ENCODE data around the gene SNN. TPM values are rescaled to one million over a fixed set of nuclear protein-coding genes. Genes with fewer than 3 reads are reported as not detected.

SNN gene
- total RNA-seq, 2 donors from 2014 or later = 7.5 to 10.9 TPM

- ATAC-seq = no peak
- no peak overlapping the region for H3K27ac ChIP-seq
- no peaks in the 10 kb centered on the region for H3K36me3 ChIP-seq (replicated peaks in 1 of 2; ENCODE audit: insufficient read depth in 1 of 2, low read depth in 2 of 2)
- no peak overlapping the region for H3K4me3 ChIP-seq
- TF ChIP-seq CTCF (IDR thresholded peaks at IDR 0.05) (no peak), POLR2A (IDR thresholded peaks at IDR 0.05) (no peak)
- H3K4me1 ChIP-seq = peaks cover 23% of the 10 kb centered on the region
- no peaks in the 10 kb centered on the region for H3K9me3 ChIP-seq
- no peaks in the 10 kb centered on the region for H3K27me3 ChIP-seq
- no peak for DNase-seq
- intact Hi-C loops (cut with DNase I) = no loop called here
- 80 to 83% methylated on average over 13 to 14 of the region's 14 CpGs for WGBS, 2 donors
Measured at GRCh38 chr16:11666103-11667055, 1.9 kb upstream of the SNN start.

GRCh38 chr16:11667221-11667823, 933 bp upstream of the SNN start:
- ATAC-seq (no peak), DNase-seq (no peak)
- TF ChIP-seq POLR2A (IDR thresholded peaks at IDR 0.05) (no peak), CTCF (IDR thresholded peaks at IDR 0.05) (no peak)
- intact Hi-C loops (cut with DNase I) = no loop called here
- Histone ChIP-seq H3K4me3 (no peak overlapping the region), H3K27me3 (no peaks in the 10 kb centered on the region), H3K27ac (peak overlapping the region in 1 of 4 donors; percentile 10), H3K36me3 (replicated peaks in 1 of 2; ENCODE audit: insufficient read depth in 1 of 2, low read depth in 2 of 2) (no peaks in the 10 kb centered on the region), H3K4me1 (peaks cover 26% of the 10 kb centered on the region), H3K9me3 (no peaks in the 10 kb centered on the region)
- WGBS, 2 donors = 85 to 89% methylated on average over 9 to 11 of the region's 11 CpGs

- Histone ChIP-seq H3K27ac (peak overlapping the region; percentile 27 to 58 (median 46)), H3K36me3 (replicated peaks in 1 of 2; ENCODE audit: insufficient read depth in 1 of 2, low read depth in 2 of 2) (no peaks in the 10 kb centered on the region), H3K4me1 (peaks cover 41% of the 10 kb centered on the region), H3K27me3 (no peaks in the 10 kb centered on the region), H3K9me3 (no peaks in the 10 kb centered on the region), H3K4me3 (peak overlapping the region; percentile 65 to 83)
- WGBS, 2 donors = 0 to 1% methylated on average over 6 to 60 of the region's 97 CpGs
- TF ChIP-seq POLR2A (IDR thresholded peaks at IDR 0.05) (no peak), CTCF (IDR thresholded peaks at IDR 0.05) (no peak)
- intact Hi-C loops (cut with DNase I) = no loop called here
- ATAC-seq (peak; percentile 16), DNase-seq (peak in 1 of 4 donors; percentile 34)
Measured at GRCh38 chr16:11668623-11669379, 546 bp downstream of the SNN start.

GRCh38 chr16:11669380-11670146, 1.3 kb downstream of the SNN start:
- Histone ChIP-seq H3K4me3 (peak overlapping the region in 1 of 2 donors; percentile 65), H3K27ac (peak overlapping the region; percentile 27 to 58 (median 46)), H3K27me3 (no peaks in the 10 kb centered on the region), H3K9me3 (no peaks in the 10 kb centered on the region), H3K4me1 (peaks cover 48% of the 10 kb centered on the region), H3K36me3 (replicated peaks in 1 of 2; ENCODE audit: insufficient read depth in 1 of 2, low read depth in 2 of 2) (no peaks in the 10 kb centered on the region)
- peak in 3 of 4 donors; percentile 38 to 70 (median 50) for DNase-seq
- TF ChIP-seq POLR2A (IDR thresholded peaks at IDR 0.05) = no peak
- no peak for TF ChIP-seq CTCF (IDR thresholded peaks at IDR 0.05)
- intact Hi-C loops (cut with DNase I) = no loop called here
- 37 to 40% methylated on average over 10 to 22 of the region's 22 CpGs for WGBS, 2 donors
- no peak for ATAC-seq
